Measurements from ENCODE around the gene MRM2.

DNA sequence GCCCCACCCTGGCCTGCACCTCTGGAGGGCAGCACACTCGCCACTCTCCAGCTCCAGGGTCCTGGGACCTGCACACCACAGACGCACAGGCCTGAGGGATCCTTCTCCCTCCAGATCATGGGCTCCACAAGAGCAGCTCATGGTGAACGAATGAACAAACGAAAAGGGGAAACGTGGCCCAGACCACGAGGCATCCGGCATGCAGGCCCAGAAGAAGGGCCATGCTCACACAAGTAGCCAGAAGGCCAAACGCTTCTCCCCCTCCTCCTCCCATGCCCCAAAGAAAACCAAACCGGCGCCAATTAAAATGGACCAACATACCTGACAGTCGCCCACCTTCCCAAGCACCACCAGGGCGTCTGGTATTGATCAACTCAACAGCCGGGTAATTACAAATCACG is 39.6 kb downstream of the MRM2 start:
- TF ChIP-seq TOX (CRISPR knock-in tag; IDR thresholded peaks at IDR 0.05; ENCODE audit: borderline replicate concordance) (no peak), ZNF70 (CRISPR knock-in tag; IDR thresholded peaks at IDR 0.05) (no peak)
- TF ChIP-seq, protein P1, sequence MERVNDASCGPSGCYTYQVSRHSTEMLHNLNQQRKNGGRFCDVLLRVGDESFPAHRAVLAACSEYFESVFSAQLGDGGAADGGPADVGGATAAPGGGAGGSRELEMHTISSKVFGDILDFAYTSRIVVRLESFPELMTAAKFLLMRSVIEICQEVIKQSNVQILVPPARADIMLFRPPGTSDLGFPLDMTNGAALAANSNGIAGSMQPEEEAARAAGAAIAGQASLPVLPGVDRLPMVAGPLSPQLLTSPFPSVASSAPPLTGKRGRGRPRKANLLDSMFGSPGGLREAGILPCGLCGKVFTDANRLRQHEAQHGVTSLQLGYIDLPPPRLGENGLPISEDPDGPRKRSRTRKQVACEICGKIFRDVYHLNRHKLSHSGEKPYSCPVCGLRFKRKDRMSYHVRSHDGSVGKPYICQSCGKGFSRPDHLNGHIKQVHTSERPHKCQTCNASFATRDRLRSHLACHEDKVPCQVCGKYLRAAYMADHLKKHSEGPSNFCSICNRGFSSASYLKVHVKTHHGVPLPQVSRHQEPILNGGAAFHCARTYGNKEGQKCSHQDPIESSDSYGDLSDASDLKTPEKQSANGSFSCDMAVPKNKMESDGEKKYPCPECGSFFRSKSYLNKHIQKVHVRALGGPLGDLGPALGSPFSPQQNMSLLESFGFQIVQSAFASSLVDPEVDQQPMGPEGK (CRISPR knock-in tag; IDR thresholded peaks at IDR 0.05; ENCODE audit: borderline replicate concordance) = no peak
